ENCODE results near the gene LIX1.

Gene LIX1

GRCh38 chr5:97044052-97044451, 98.4 kb downstream of the LIX1 start:
- peak; percentile 47 for TF ChIP-seq CTCF (IDR thresholded peaks at IDR 0.05; ENCODE audit: low read depth, low read length, missing control alignments)
- no peak for DNase-seq (ENCODE audit: extremely low read depth, low read depth)
- H3K4me3 ChIP-seq (replicated peaks; ENCODE audit: low read depth, low read length) = no peak overlapping the region

- TF ChIP-seq CTCF (IDR thresholded peaks at IDR 0.05; ENCODE audit: low read depth, low read length, missing control alignments) = no peak
- DNase-seq (ENCODE audit: extremely low read depth, low read depth) = no peak
Measured at GRCh38 chr5:97043511-97043910, 98.9 kb downstream of the LIX1 start.

GRCh38 chr5:97042996-97043395, 99.4 kb downstream of the LIX1 start:
- H3K4me3 ChIP-seq (replicated peaks; ENCODE audit: low read depth, low read length) = no peak overlapping the region
- DNase-seq (ENCODE audit: extremely low read depth, low read depth) = no peak
- TF ChIP-seq CTCF (IDR thresholded peaks at IDR 0.05; ENCODE audit: low read depth, low read length, missing control alignments) = no peak

More at GRCh38 chr5:97043511-97043910, 98.9 kb downstream of the LIX1 start:
- no peak overlapping the region for H3K4me3 ChIP-seq (replicated peaks; ENCODE audit: low read depth, low read length)

Measured in HFF-Myc (cell line).